Cardiac muscle cell (in vitro differentiated cells and primary cell): Measurements from ENCODE around the gene NCBP3. TPM values are rescaled to one million over a fixed set of nuclear protein-coding genes. Genes with fewer than 3 reads are reported as not detected.

ENCODE experiments used
- DNase-seq, 2 donors: peaks; one replicate each; pipeline versions ENCODE4 v3.0.0 to v3.0.0-alpha.2; 2010 to 2017; ENCODE audit warnings: low read depth in 1 of 2, low spot score in 1 of 2
- H3K27ac ChIP-seq: fragments of 200-600 bp; sonication (generic); 2 replicates; pipeline ENCODE4 v1.5.1; 2016
- H3K27me3 ChIP-seq: fragments of 200-600 bp; sonication (generic); 2 replicates; pipeline ENCODE4 v1.6.0; 2016; ENCODE audit warnings: control low read depth
- H3K36me3 ChIP-seq: fragments of 200-600 bp; sonication (generic); 2 replicates; pipeline ENCODE4 v1.5.1; 2016; ENCODE audit warnings: control low read depth
- H3K4me1 ChIP-seq: fragments of 200-600 bp; sonication (generic); 2 replicates; pipeline ENCODE4 v1.8.1; 2017; ENCODE audit warnings: low read depth, mild to moderate bottlenecking, mixed run types
- H3K4me3 ChIP-seq: fragments of 200-600 bp; sonication (generic); 2 replicates; pipeline ENCODE4 v1.5.1; 2016; ENCODE audit warnings: mild to moderate bottlenecking
- H3K9me3 ChIP-seq: fragments of 200-600 bp; sonication (generic); 2 replicates; pipeline ENCODE4 v1.5.1; 2017; ENCODE audit warnings: low read depth, mild to moderate bottlenecking, control low read depth
- CTCF ChIP-seq: IDR thresholded peaks from 2 replicates; pipeline ENCODE4 v1.5.1; 2012; ENCODE audit warnings: low read depth, mild to moderate bottlenecking, low read length
- polyA plus RNA-seq: library from polyadenylated mRNA; unstranded; fragments of >200 nt; fragmentation: Nextera tagmentation; extraction: Ambion mirVana; gene quantifications from 2 replicates; pipeline ENCODE4 v1.2.1, GENCODE V29; 2016
- total RNA-seq: library from RNA; depleted of rRNA; stranded (reverse); fragments of >200 nt; gene quantifications from 2 replicates; pipeline ENCODE4 v1.2.3, GENCODE V29; 2016

The NCBP3 gene
- total and polyA plus RNA-seq, 2 experiments from 2014 or later = 27.0 to 32.2 TPM

GRCh38 chr17:3814361-3814760 is 31.7 kb downstream of the NCBP3 start:
- no peak for TF ChIP-seq CTCF
- peaks cover 79% of the 10 kb centered on the region for H3K36me3 ChIP-seq
- no peaks in the 10 kb centered on the region for H3K27me3 ChIP-seq
- H3K4me3 ChIP-seq = no peak overlapping the region
- no peaks in the 10 kb centered on the region for H3K4me1 ChIP-seq
- no peaks in the 10 kb centered on the region for H3K9me3 ChIP-seq
- DNase-seq = no peak
- peak overlapping the region; percentile 58 for H3K27ac ChIP-seq

GRCh38 chr17:3813171-3813570 is 32.9 kb downstream of the NCBP3 start:
- no peaks in the 10 kb centered on the region for H3K9me3 ChIP-seq
- DNase-seq = no peak

GRCh38 chr17:3812771-3813170 is 33.3 kb downstream of the NCBP3 start:
- DNase-seq = no peak
- H3K27me3 ChIP-seq = no peaks in the 10 kb centered on the region
- no peak overlapping the region for H3K27ac ChIP-seq
- no peaks in the 10 kb centered on the region for H3K4me1 ChIP-seq
- no peak for TF ChIP-seq CTCF
- H3K36me3 ChIP-seq = peaks cover 67% of the 10 kb centered on the region
- H3K4me3 ChIP-seq = no peak overlapping the region
- no peaks in the 10 kb centered on the region for H3K9me3 ChIP-seq

More at GRCh38 chr17:3813171-3813570, 32.9 kb downstream of the NCBP3 start:
- Histone ChIP-seq H3K4me3 (no peak overlapping the region), H3K4me1 (no peaks in the 10 kb centered on the region), H3K27ac (no peak overlapping the region), H3K27me3 (no peaks in the 10 kb centered on the region), H3K36me3 (peaks cover 71% of the 10 kb centered on the region)
- TF ChIP-seq CTCF = no peak

GRCh38 chr17:3812284-3812683 is 33.8 kb downstream of the NCBP3 start:
- Histone ChIP-seq H3K4me1 (no peaks in the 10 kb centered on the region), H3K27me3 (no peaks in the 10 kb centered on the region), H3K4me3 (no peak overlapping the region), H3K9me3 (no peaks in the 10 kb centered on the region), H3K36me3 (peaks cover 65% of the 10 kb centered on the region), H3K27ac (peak overlapping the region; percentile 17)
- DNase-seq = no peak
- TF ChIP-seq CTCF = no peak

GRCh38 chr17:3810019-3810418 is 36.0 kb downstream of the NCBP3 start:
- Histone ChIP-seq H3K36me3 (peaks cover 48% of the 10 kb centered on the region), H3K27me3 (no peaks in the 10 kb centered on the region), H3K27ac (no peak overlapping the region), H3K4me3 (no peak overlapping the region), H3K9me3 (no peaks in the 10 kb centered on the region), H3K4me1 (no peaks in the 10 kb centered on the region)
- no peak for DNase-seq
- TF ChIP-seq CTCF = no peak

GRCh38 chr17:3809135-3809534 is 36.9 kb downstream of the NCBP3 start:
- no peak for TF ChIP-seq CTCF
- DNase-seq = no peak
- Histone ChIP-seq H3K4me1 (no peaks in the 10 kb centered on the region), H3K4me3 (no peak overlapping the region), H3K9me3 (no peaks in the 10 kb centered on the region), H3K27me3 (no peaks in the 10 kb centered on the region), H3K36me3 (peaks cover 41% of the 10 kb centered on the region), H3K27ac (no peak overlapping the region)
